22Rv1 (cell line): ENCODE data around the gene TOP1.

ENCODE experiments used
- ZFX ChIP-seq: fragments of 450-650 bp; IDR thresholded peaks from 2 replicates; pipeline ENCODE4 v1.6.1; 2017; ENCODE audit warnings: antibody characterized with exemption, borderline replicate concordance
- TF ChIP-seq, protein P1 (sequence below): fragments of 450-650 bp; IDR thresholded peaks from 2 replicates; pipeline ENCODE4 v1.5.1; 2017; ENCODE audit warnings: mild to moderate bottlenecking

DNA sequence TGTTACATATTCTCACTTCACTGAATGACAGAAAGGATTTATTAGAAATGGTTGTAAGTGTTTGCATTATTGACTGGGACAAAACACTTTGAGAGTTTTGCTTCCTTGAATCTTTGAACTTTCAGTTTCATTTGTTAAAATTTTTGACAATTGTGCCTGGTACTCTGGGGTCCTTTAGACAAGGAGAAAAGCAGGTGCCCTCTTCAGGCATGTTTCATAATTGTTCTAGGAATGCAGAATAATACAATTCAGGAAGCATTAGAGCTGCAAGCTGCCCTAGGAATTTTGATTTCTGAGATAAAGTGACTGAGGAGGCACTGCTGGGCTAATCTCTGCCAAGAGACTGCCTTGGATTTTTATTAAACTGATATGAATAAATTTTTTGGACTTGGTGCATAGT lies 49.7 kb downstream of the TOP1 start:
- TF ChIP-seq, protein P1, sequence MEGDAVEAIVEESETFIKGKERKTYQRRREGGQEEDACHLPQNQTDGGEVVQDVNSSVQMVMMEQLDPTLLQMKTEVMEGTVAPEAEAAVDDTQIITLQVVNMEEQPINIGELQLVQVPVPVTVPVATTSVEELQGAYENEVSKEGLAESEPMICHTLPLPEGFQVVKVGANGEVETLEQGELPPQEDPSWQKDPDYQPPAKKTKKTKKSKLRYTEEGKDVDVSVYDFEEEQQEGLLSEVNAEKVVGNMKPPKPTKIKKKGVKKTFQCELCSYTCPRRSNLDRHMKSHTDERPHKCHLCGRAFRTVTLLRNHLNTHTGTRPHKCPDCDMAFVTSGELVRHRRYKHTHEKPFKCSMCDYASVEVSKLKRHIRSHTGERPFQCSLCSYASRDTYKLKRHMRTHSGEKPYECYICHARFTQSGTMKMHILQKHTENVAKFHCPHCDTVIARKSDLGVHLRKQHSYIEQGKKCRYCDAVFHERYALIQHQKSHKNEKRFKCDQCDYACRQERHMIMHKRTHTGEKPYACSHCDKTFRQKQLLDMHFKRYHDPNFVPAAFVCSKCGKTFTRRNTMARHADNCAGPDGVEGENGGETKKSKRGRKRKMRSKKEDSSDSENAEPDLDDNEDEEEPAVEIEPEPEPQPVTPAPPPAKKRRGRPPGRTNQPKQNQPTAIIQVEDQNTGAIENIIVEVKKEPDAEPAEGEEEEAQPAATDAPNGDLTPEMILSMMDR, result peak; percentile 31
- TF ChIP-seq ZFX, result no peak
